Caki2 (cell line): Measurements from ENCODE around the gene EPHA2. TPM values are rescaled to one million over a fixed set of nuclear protein-coding genes. Genes with fewer than 3 reads are reported as not detected.

Source experiments
- total RNA-seq: library from RNA; depleted of rRNA; stranded (reverse); fragments of >200 nt; shearing (Covaris generic); gene quantifications from 2 replicates; pipeline ENCODE4 v1.2.3, GENCODE V29; 2014; ENCODE audit warnings: low replicate concordance; rRNA removed

The EPHA2 gene
- total RNA-seq, 1 experiment from 2014 or later: 64.0 TPM

Other genes starting within 250 kb of the EPHA2 start
- gene ZBTB17, start 180.0 kb downstream of the EPHA2 start, total RNA-seq: 20.5 and 26.5 TPM in 2 replicates
- gene SRARP, start 151.8 kb downstream of the EPHA2 start, total RNA-seq: not detected in 2 replicates
- not detected in 2 replicates for gene HSPB7, start 138.0 kb downstream of the EPHA2 start, total RNA-seq
- not detected in 2 replicates for gene CLCNKA, start 134.0 kb downstream of the EPHA2 start, total RNA-seq
- not detected in 2 replicates for gene CLCNKB, start 112.3 kb downstream of the EPHA2 start, total RNA-seq
- 2.1 and 2.4 TPM in 2 replicates for gene FAM131C, start 82.4 kb downstream of the EPHA2 start, total RNA-seq
- gene ARHGEF19, start 56.6 kb upstream of the EPHA2 start, total RNA-seq: 26.2 and 26.4 TPM in 2 replicates
- 6.4 and 7.3 TPM in 2 replicates for gene CPLANE2, start 81.1 kb upstream of the EPHA2 start, total RNA-seq
- 11.4 and 24.2 TPM in 2 replicates for gene FBXO42, start 196.4 kb upstream of the EPHA2 start, total RNA-seq
- 114 and 125 TPM in 2 replicates for gene SZRD1, start 211.2 kb upstream of the EPHA2 start, total RNA-seq